ENCODE data around the gene ARID1B. TPM values are rescaled to one million over a fixed set of nuclear protein-coding genes. Genes with fewer than 3 reads are reported as not detected.

ARID1B gene
- polyA plus RNA-seq, 1 experiment = 17.0 TPM

DNA sequence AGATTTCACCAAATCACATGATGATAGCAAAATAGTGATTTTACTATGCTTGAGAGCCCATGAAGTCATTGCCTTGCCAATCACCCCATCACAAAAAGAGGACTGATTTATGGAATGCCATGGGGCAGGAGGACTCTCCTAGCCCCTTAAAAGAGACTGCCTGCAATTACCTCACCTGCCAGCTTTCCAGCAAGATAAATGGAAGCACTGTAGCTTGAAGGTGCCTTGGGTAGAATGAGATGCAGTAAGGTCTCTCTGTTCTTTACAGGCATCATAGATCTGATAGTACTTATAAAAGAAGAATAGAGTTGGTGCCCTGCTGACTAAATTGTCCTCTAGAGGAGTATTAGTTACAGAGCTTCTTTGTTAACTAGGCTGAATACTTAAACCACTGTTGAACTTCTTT is 303.8 kb downstream of the ARID1B start:
- Histone ChIP-seq H3K27me3 (ENCODE audit: control insufficient read depth, insufficient read depth, low read length) (no peaks in the 10 kb centered on the region), H3K4me3 (ENCODE audit: low read depth, low read length) (no peak overlapping the region), H3K36me3 (ENCODE audit: control insufficient read depth, insufficient read depth, low read length) (0 out of 2 replicates have a peak, but pooled peaks cover 2% of the 10 kb centered on the region)
- DNase-seq (ENCODE audit: low read depth) = no peak
- CTCF ChIA-PET = interaction anchor here (1.4 kb wide), 1 partner anchor 11 kb away, joined by 4 read pairs; no protein-coding TSS in a partner anchor
- POLR2A ChIA-PET = no interaction called here
- no peak for TF ChIP-seq CTCF (IDR thresholded peaks at IDR 0.05; ENCODE audit: insufficient read depth, low read depth, low read length)

- no peak for TF ChIP-seq CTCF (IDR thresholded peaks at IDR 0.05; ENCODE audit: insufficient read depth, low read depth, low read length)
- DNase-seq (ENCODE audit: low read depth) = no peak
- ChIA-PET CTCF (no interaction called here), POLR2A (interaction anchor here (0.5 kb wide), 1 partner anchor 127 kb away, joined by 4 read pairs; no protein-coding TSS in a partner anchor)
- Histone ChIP-seq H3K27me3 (ENCODE audit: control insufficient read depth, insufficient read depth, low read length) (no peaks in the 10 kb centered on the region), H3K36me3 (ENCODE audit: control insufficient read depth, insufficient read depth, low read length) (peaks cover 2% of the 10 kb centered on the region; the same call in 1 of the 2 replicates), H3K4me3 (ENCODE audit: low read depth, low read length) (no peak overlapping the region)
Measured at GRCh38 chr6:157083343-157083742, 306.2 kb downstream of the ARID1B start.

DNA sequence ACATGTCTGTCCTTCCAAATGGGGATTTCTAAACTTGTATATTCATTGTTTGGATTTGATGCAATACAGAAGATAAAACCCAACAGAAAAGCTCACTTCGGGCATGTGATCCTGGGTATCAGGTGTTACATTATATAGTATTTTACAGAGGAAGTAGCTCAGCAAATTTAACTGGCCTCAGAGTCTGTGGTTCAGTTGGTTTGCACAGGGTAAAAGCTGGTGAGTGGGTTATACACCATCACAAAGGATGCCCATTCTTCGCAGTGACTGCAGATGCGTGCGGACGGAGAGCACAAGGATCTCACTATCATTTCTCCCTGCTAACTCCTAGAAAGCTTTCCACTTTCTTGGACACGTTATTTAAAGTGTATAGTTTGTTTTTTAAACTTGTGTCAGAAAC is 309.5 kb downstream of the ARID1B start:
- H3K27me3 ChIP-seq (ENCODE audit: control insufficient read depth, insufficient read depth, low read length) = no peaks in the 10 kb centered on the region
- ChIA-PET POLR2A (no interaction called here), CTCF (no interaction called here)
- DNase-seq (ENCODE audit: low read depth) = no peak
- TF ChIP-seq CTCF (IDR thresholded peaks at IDR 0.05; ENCODE audit: insufficient read depth, low read depth, low read length) = no peak
- H3K36me3 ChIP-seq (ENCODE audit: control insufficient read depth, insufficient read depth, low read length) = peaks cover 2% of the 10 kb centered on the region; the same call in 1 of the 2 replicates
- H3K4me3 ChIP-seq (ENCODE audit: low read depth, low read length) = no peak overlapping the region

DNA sequence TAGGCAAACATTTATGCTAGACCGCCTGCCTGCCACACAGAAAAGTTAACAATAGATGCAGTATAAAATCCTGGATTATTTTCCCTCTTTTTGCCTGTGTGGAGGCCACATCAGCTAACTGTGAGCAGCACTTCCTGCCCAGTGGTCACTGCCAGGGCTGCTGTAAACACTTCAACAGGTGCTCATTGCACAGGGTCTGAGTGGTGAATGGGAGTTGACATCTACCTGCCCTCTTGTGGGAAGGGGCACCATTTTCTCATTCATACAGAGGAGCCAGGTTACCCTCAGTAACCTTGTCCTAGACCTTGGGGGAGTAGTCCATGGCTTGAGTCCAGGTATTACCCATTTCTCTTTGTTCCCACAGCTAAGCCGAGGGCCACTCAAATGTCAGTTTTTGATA is 310.8 kb downstream of the ARID1B start:
- Histone ChIP-seq H3K36me3 (ENCODE audit: control insufficient read depth, insufficient read depth, low read length) (peaks cover 2% of the 10 kb centered on the region; the same call in 1 of the 2 replicates), H3K4me3 (ENCODE audit: low read depth, low read length) (no peak overlapping the region), H3K27me3 (ENCODE audit: control insufficient read depth, insufficient read depth, low read length) (no peaks in the 10 kb centered on the region)
- DNase-seq (ENCODE audit: low read depth) = no peak
- POLR2A ChIA-PET = no interaction called here
- CTCF ChIA-PET = interaction anchor here (0.9 kb wide), 1 partner anchor 10 kb away, joined by 3 read pairs; no protein-coding TSS in a partner anchor
- no peak for TF ChIP-seq CTCF (IDR thresholded peaks at IDR 0.05; ENCODE audit: insufficient read depth, low read depth, low read length)

DNA sequence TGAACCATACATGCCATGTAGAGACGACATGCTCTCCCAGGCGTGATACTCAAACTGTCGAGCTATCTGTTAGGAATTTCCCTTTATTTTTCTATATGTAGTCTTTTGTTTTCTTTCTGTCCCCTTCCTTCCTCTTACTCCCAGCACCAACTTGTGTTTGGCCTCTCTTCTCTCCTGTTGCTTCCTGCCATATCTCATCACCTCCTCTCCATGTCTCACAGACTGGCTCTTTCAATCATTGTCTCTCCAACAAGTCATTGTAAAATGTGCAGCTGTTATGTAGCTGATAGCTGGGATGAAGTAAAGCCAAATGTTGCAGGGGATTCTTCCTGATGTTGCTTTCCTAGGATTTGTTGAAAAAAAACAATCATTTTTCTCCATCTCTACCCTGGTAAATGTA is 311.7 kb downstream of the ARID1B start:
- CTCF ChIA-PET = interaction anchor here (1.0 kb wide), 1 partner anchor 44 kb away, joined by 3 read pairs; no protein-coding TSS in a partner anchor
- POLR2A ChIA-PET = no interaction called here
- Histone ChIP-seq H3K27me3 (ENCODE audit: control insufficient read depth, insufficient read depth, low read length) (no peaks in the 10 kb centered on the region), H3K4me3 (ENCODE audit: low read depth, low read length) (no peak overlapping the region), H3K36me3 (ENCODE audit: control insufficient read depth, insufficient read depth, low read length) (peaks cover 2% of the 10 kb centered on the region; the same call in 1 of the 2 replicates)
- no peak for DNase-seq (ENCODE audit: low read depth)
- no peak for TF ChIP-seq CTCF (IDR thresholded peaks at IDR 0.05; ENCODE audit: insufficient read depth, low read depth, low read length)

Data from BJ (cell line).